ENCODE results near the gene ZNF521.

Gene ZNF521

DNA sequence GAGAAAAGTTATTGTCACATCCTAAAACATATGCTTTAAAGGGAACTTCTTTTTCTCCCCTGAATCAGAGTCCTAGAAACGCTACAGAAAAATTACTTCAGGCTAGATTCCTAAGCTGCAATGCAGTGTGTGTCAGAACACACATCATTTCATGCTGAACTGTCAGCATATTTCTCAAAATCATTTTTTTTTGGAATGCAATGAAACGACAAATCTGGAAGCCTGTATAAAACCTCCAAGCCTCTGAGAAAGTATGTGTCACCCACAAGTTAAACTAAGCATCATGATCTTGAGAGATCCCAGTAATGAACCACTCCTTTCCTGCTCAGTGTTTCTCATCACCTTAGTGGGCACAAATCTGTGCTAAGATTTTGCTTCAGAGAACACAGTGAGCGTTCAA is 276.2 kb downstream of the ZNF521 start:
- peaks cover 5% of the 10 kb centered on the region for H3K4me1 ChIP-seq (ENCODE audit: control insufficient read depth, insufficient read depth, low read length)
- no peaks in the 10 kb centered on the region for H3K36me3 ChIP-seq (ENCODE audit: control insufficient read depth in 2 of 2, insufficient read depth in 2 of 2, low read length in 2 of 2)
- no peak overlapping the region for H3K4me3 ChIP-seq (ENCODE audit: low read length in 2 of 2)
- H3K27ac ChIP-seq (ENCODE audit: low read length), result no peak overlapping the region
- H3K9ac ChIP-seq (ENCODE audit: low read length in 2 of 2), result no peak overlapping the region
- no peaks in the 10 kb centered on the region for H3K9me3 ChIP-seq (ENCODE audit: control insufficient read depth in 2 of 2, low read length in 2 of 2)
- no peaks in the 10 kb centered on the region for H3K27me3 ChIP-seq (ENCODE audit: control insufficient read depth in 1 of 2, insufficient read depth in 2 of 2, low read length in 2 of 2)

DNA sequence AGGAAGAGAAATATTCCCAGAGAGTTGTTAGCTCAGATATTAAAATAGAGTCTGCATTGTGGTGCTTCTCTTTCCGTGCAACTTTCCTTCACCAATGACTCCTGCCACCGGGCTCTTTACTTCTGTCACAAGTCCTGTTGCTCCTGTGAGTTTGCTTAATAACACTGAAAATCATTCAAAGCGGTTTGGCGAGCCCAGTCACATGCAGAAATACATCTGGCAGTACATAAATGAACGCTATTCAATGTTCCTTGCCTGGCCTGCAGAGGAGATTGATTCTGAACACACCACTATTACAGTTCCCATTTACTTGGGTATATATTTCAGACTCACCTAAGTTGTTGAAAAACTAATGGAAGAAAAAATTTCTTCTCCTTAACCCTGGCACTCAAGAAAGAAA is 276.6 kb downstream of the ZNF521 start:
- H3K4me1 ChIP-seq (ENCODE audit: control insufficient read depth, insufficient read depth, low read length), result peaks cover 5% of the 10 kb centered on the region
- no peak overlapping the region for H3K4me3 ChIP-seq (ENCODE audit: low read length in 2 of 2)
- H3K9ac ChIP-seq (ENCODE audit: low read length in 2 of 2), result no peak overlapping the region
- no peaks in the 10 kb centered on the region for H3K36me3 ChIP-seq (ENCODE audit: control insufficient read depth in 2 of 2, insufficient read depth in 2 of 2, low read length in 2 of 2)
- H3K9me3 ChIP-seq (ENCODE audit: control insufficient read depth in 2 of 2, low read length in 2 of 2), result no peaks in the 10 kb centered on the region
- no peak overlapping the region for H3K27ac ChIP-seq (ENCODE audit: low read length)
- no peaks in the 10 kb centered on the region for H3K27me3 ChIP-seq (ENCODE audit: control insufficient read depth in 1 of 2, insufficient read depth in 2 of 2, low read length in 2 of 2)

DNA sequence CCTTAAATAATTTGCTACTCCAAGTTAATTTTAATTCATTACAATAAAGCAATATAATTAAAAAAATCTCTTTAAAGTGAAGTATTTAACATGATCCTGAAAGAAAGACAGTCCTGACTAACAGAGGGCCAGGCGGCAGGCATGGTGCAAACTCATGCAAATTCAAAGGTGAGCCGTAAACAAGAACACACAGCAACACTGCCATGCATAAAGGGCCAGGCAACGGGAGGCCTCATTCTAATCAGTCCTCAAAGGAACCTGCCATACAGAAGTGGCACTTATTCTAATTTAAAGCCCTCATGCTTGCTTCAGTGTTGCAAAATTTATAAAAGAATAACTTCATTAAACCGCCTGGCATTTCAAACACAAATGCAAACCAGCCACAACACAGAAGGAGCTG is 277.0 kb downstream of the ZNF521 start:
- no peaks in the 10 kb centered on the region for H3K36me3 ChIP-seq (ENCODE audit: control insufficient read depth in 2 of 2, insufficient read depth in 2 of 2, low read length in 2 of 2)
- no peak overlapping the region for H3K27ac ChIP-seq (ENCODE audit: low read length)
- no peak overlapping the region for H3K9ac ChIP-seq (ENCODE audit: low read length in 2 of 2)
- H3K4me3 ChIP-seq (ENCODE audit: low read length in 2 of 2), result no peak overlapping the region
- H3K4me1 ChIP-seq (ENCODE audit: control insufficient read depth, insufficient read depth, low read length), result peaks cover 5% of the 10 kb centered on the region
- no peaks in the 10 kb centered on the region for H3K9me3 ChIP-seq (ENCODE audit: control insufficient read depth in 2 of 2, low read length in 2 of 2)
- H3K27me3 ChIP-seq (ENCODE audit: control insufficient read depth in 1 of 2, insufficient read depth in 2 of 2, low read length in 2 of 2), result no peaks in the 10 kb centered on the region

DNA sequence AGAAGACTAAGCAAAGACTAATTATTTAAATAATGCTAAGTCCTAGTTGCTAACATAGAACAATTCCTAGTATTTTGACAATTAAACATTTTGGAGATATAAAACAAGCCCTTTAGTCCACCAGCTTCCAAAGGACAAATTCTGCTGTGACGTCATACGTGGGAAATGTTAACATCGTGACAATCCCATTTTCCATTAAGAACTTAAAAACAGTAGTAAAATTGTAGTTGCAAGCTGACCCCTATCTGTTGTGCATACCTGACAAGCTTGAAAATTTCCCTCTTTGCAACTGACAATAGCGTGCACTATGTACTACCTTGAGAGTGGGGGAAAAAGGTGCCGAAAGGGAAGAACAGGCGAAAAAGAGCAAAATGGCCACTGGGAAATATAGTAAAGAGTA is 279.8 kb downstream of the ZNF521 start:
- H3K9me3 ChIP-seq (ENCODE audit: control insufficient read depth in 2 of 2, low read length in 2 of 2), result no peaks in the 10 kb centered on the region
- H3K9ac ChIP-seq (ENCODE audit: low read length in 2 of 2), result no peak overlapping the region
- H3K4me3 ChIP-seq (ENCODE audit: low read length in 2 of 2), result no peak overlapping the region
- H3K27me3 ChIP-seq (ENCODE audit: control insufficient read depth in 1 of 2, insufficient read depth in 2 of 2, low read length in 2 of 2), result no peaks in the 10 kb centered on the region
- no peak overlapping the region for H3K27ac ChIP-seq (ENCODE audit: low read length)
- no peaks in the 10 kb centered on the region for H3K4me1 ChIP-seq (ENCODE audit: control insufficient read depth, insufficient read depth, low read length)
- no peaks in the 10 kb centered on the region for H3K36me3 ChIP-seq (ENCODE audit: control insufficient read depth in 2 of 2, insufficient read depth in 2 of 2, low read length in 2 of 2)

DNA sequence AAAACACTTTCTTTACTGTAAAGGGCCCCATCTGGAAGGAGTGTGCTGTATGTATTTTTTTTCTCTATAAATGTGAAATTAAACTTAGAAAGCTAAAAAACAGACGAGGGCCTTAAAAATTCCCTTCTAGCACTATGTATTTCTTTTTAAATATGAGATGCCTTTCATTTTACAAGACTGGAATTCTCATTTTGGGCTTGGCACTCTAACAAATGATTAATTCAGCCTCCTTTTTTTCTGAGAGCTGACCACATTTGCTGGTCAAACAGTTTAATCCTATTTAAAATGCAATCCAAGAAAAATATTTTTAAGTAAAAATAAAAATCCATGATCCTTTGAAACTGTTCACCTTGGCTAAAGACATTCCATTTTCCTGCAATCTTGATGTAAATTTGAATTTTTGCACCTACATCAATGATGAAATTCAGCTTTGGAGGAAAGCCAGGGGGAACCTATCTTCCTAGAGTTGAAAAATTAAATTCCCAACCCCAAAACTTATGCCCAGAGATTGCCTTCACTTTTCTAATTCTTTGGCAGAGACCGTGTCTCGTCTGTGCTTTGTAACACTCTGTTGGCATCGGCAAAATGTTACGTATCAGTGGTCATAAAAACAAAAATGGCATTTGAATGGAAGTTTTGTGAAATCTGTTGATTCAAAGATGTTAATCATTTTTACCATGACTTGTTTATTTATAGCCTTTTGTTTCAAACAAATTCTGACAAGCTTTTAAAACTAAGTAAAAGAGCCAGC is 284.5 kb downstream of the ZNF521 start:
- Histone ChIP-seq H3K27me3 (ENCODE audit: control insufficient read depth in 1 of 2, insufficient read depth in 2 of 2, low read length in 2 of 2) (no peaks in the 10 kb centered on the region), H3K27ac (ENCODE audit: low read length) (no peak overlapping the region), H3K36me3 (ENCODE audit: control insufficient read depth in 2 of 2, insufficient read depth in 2 of 2, low read length in 2 of 2) (no peaks in the 10 kb centered on the region), H3K4me3 (ENCODE audit: low read length in 2 of 2) (no peak overlapping the region), H3K9me3 (ENCODE audit: control insufficient read depth in 2 of 2, low read length in 2 of 2) (no peaks in the 10 kb centered on the region), H3K4me1 (ENCODE audit: control insufficient read depth, insufficient read depth, low read length) (no peaks in the 10 kb centered on the region), H3K9ac (ENCODE audit: low read length in 2 of 2) (no peak overlapping the region)

DNA sequence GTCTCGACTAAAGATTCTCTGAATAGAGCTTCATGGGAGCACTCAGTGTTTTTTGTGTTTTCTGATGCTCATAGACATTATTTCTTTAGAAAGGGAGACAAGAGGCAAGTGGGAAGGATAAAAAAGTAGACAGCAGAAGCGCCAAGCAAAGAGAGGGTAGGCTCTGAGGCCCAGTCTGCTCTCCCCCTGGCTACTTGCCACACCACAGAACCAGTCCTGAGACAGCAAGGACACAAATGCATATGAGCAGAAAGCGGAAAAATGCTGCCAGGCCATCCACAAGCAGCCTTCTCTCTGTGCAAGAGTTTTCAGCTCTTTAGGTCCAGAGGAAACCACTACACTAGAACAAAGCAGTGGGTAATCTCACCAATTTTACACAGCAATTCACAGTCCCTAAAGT is 285.4 kb downstream of the ZNF521 start:
- no peaks in the 10 kb centered on the region for H3K9me3 ChIP-seq (ENCODE audit: control insufficient read depth in 2 of 2, low read length in 2 of 2)
- no peaks in the 10 kb centered on the region for H3K4me1 ChIP-seq (ENCODE audit: control insufficient read depth, insufficient read depth, low read length)
- no peak overlapping the region for H3K9ac ChIP-seq (ENCODE audit: low read length in 2 of 2)
- H3K27ac ChIP-seq (ENCODE audit: low read length), result no peak overlapping the region
- no peaks in the 10 kb centered on the region for H3K27me3 ChIP-seq (ENCODE audit: control insufficient read depth in 1 of 2, insufficient read depth in 2 of 2, low read length in 2 of 2)
- H3K36me3 ChIP-seq (ENCODE audit: control insufficient read depth in 2 of 2, insufficient read depth in 2 of 2, low read length in 2 of 2), result no peaks in the 10 kb centered on the region
- H3K4me3 ChIP-seq (ENCODE audit: low read length in 2 of 2), result no peak overlapping the region

DNA sequence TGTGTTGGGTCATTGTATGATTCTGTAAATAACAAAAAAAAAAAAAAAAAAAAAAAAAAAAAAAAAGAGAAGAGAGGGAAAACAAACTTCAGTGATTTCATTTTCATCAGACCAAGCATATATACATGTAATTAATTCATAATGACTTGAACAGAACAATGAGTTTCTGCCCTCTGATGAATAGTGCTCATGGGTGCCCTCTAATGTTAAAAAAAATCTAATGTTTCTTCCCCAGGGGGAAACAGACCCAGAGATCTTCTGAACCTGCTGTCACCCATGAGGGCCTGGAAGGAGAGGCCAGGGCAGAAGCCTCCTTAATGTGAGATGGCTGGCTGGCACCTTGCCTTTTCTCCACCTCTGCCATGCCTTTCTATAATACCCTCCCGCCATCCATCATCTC is 289.2 kb downstream of the ZNF521 start:
- H3K36me3 ChIP-seq (ENCODE audit: control insufficient read depth in 2 of 2, insufficient read depth in 2 of 2, low read length in 2 of 2), result no peaks in the 10 kb centered on the region
- H3K27ac ChIP-seq (ENCODE audit: low read length), result no peak overlapping the region
- H3K4me1 ChIP-seq (ENCODE audit: control insufficient read depth, insufficient read depth, low read length), result no peaks in the 10 kb centered on the region
- H3K4me3 ChIP-seq (ENCODE audit: low read length in 2 of 2), result no peak overlapping the region
- H3K9ac ChIP-seq (ENCODE audit: low read length in 2 of 2), result no peak overlapping the region
- H3K9me3 ChIP-seq (ENCODE audit: control insufficient read depth in 2 of 2, low read length in 2 of 2), result no peaks in the 10 kb centered on the region
- H3K27me3 ChIP-seq (ENCODE audit: control insufficient read depth in 1 of 2, insufficient read depth in 2 of 2, low read length in 2 of 2), result no peaks in the 10 kb centered on the region

DNA sequence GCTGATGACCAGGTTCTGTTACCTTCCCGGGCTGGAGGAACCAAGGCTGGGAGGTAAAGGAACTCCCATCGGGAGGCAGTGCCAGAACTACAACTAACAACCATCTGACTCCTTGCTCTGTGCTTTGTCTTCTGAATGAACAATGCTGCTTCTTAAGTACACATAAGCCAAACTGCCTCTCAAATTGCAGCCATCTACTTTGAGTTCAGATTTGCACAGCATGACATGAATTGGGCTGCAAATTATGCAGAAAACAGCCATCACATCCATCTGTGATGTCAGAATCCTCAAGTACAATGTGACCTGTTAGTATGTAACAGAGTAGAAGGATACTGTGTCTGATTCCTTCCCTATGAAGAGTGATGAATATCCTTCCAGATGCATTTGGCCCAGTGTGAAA is 290.6 kb downstream of the ZNF521 start:
- no peak overlapping the region for H3K9ac ChIP-seq (ENCODE audit: low read length in 2 of 2)
- no peaks in the 10 kb centered on the region for H3K9me3 ChIP-seq (ENCODE audit: control insufficient read depth in 2 of 2, low read length in 2 of 2)
- no peaks in the 10 kb centered on the region for H3K27me3 ChIP-seq (ENCODE audit: control insufficient read depth in 1 of 2, insufficient read depth in 2 of 2, low read length in 2 of 2)
- no peak overlapping the region for H3K4me3 ChIP-seq (ENCODE audit: low read length in 2 of 2)
- no peaks in the 10 kb centered on the region for H3K36me3 ChIP-seq (ENCODE audit: control insufficient read depth in 2 of 2, insufficient read depth in 2 of 2, low read length in 2 of 2)
- H3K4me1 ChIP-seq (ENCODE audit: control insufficient read depth, insufficient read depth, low read length), result no peaks in the 10 kb centered on the region
- no peak overlapping the region for H3K27ac ChIP-seq (ENCODE audit: low read length)

DNA sequence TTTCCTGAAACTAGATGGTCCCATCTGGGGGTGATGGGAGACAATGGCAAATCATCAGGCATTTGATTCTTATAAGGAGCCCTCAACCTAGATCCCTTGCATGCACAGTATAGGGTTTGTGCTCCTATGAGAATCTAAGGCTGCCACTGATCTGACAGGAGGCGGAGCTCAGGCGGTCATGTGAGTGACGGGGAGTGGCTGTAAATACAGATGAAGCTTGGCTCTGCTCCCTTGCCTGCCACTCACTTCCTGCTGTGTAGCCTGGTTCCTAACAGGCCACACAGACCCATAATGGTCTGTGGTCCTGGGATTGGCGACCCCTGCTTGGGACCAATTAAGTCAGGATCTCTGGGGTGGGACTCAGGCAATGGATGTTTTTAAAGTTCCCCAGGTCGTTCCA is 293.4 kb downstream of the ZNF521 start:
- Histone ChIP-seq H3K4me3 (ENCODE audit: low read length in 2 of 2) (no peak overlapping the region), H3K9me3 (ENCODE audit: control insufficient read depth in 2 of 2, low read length in 2 of 2) (no peaks in the 10 kb centered on the region), H3K9ac (ENCODE audit: low read length in 2 of 2) (no peak overlapping the region), H3K27ac (ENCODE audit: low read length) (no peak overlapping the region), H3K36me3 (ENCODE audit: control insufficient read depth in 2 of 2, insufficient read depth in 2 of 2, low read length in 2 of 2) (no peaks in the 10 kb centered on the region), H3K27me3 (ENCODE audit: control insufficient read depth in 1 of 2, insufficient read depth in 2 of 2, low read length in 2 of 2) (no peaks in the 10 kb centered on the region), H3K4me1 (ENCODE audit: control insufficient read depth, insufficient read depth, low read length) (no peaks in the 10 kb centered on the region)

DNA sequence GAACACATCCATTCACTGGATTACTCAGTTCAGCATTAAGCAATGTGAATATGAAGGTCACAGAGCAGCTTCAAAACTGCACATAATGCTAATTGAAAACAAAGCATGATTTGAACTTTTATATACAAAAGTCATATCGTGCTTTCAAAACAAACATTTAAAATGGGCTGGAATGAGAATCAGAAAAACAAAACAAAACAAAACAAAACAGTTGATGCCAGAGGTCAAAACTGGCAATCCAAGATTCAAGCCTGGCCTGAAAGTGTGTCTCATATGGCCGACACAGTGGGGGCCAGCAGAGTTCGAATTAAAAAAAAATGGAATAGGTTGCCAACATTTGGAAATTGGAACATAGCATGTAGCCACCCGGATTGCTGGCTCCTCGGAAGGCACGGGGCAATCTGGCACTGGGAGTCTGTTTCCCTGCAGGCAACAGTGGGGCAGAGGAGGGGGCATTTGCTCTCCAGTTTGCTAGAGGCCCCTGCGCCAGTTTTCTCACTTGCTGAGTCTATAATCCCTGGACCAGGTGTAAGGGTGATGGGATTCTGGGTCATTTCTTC is 294.4 kb downstream of the ZNF521 start:
- H3K27ac ChIP-seq (ENCODE audit: low read length), result no peak overlapping the region
- no peaks in the 10 kb centered on the region for H3K4me1 ChIP-seq (ENCODE audit: control insufficient read depth, insufficient read depth, low read length)
- no peaks in the 10 kb centered on the region for H3K36me3 ChIP-seq (ENCODE audit: control insufficient read depth in 2 of 2, insufficient read depth in 2 of 2, low read length in 2 of 2)
- no peaks in the 10 kb centered on the region for H3K9me3 ChIP-seq (ENCODE audit: control insufficient read depth in 2 of 2, low read length in 2 of 2)
- no peak overlapping the region for H3K9ac ChIP-seq (ENCODE audit: low read length in 2 of 2)
- no peaks in the 10 kb centered on the region for H3K27me3 ChIP-seq (ENCODE audit: control insufficient read depth in 1 of 2, insufficient read depth in 2 of 2, low read length in 2 of 2)
- no peak overlapping the region for H3K4me3 ChIP-seq (ENCODE audit: low read length in 2 of 2)

DNA sequence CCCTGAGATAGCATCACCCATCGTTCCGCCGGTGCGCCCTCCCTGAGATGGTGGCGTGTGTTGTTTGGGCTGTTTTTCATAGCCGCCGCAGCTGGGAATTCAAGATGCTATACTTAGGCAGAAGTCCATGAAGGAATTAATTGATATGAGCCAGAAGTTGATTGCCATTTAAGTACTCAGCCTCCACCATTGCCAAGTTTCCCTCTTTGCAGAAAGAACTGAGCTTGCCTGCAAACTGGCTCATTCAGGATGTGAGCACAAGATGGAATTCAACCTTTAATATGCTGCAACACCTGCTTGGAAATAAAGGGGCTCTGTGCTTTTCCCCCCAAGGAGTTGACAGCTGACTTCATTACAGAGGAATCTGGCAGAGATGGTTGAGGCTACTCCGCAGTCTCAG is 295.5 kb downstream of the ZNF521 start:
- no peak overlapping the region for H3K27ac ChIP-seq (ENCODE audit: low read length)
- no peaks in the 10 kb centered on the region for H3K27me3 ChIP-seq (ENCODE audit: control insufficient read depth in 1 of 2, insufficient read depth in 2 of 2, low read length in 2 of 2)
- no peaks in the 10 kb centered on the region for H3K4me1 ChIP-seq (ENCODE audit: control insufficient read depth, insufficient read depth, low read length)
- H3K36me3 ChIP-seq (ENCODE audit: control insufficient read depth in 2 of 2, insufficient read depth in 2 of 2, low read length in 2 of 2), result no peaks in the 10 kb centered on the region
- H3K9me3 ChIP-seq (ENCODE audit: control insufficient read depth in 2 of 2, low read length in 2 of 2), result no peaks in the 10 kb centered on the region
- no peak overlapping the region for H3K4me3 ChIP-seq (ENCODE audit: low read length in 2 of 2)
- H3K9ac ChIP-seq (ENCODE audit: low read length in 2 of 2), result no peak overlapping the region
